Liver (tissue), 9 donors: Measurements from ENCODE around the gene CFAP54. TPM values are rescaled to one million over a fixed set of nuclear protein-coding genes. Genes with fewer than 3 reads are reported as not detected.

Source experiments
- DNase-seq: peaks from one replicate; pipeline ENCODE4 v3.0.0-alpha.2; 2017; ENCODE audit warnings: low spot score
- H3K27ac ChIP-seq, 2 donors: one replicate each; pipeline ENCODE4 v1.7.0; 2013; ENCODE audit warnings: inconsistent platforms in 2 of 2, low read length in 2 of 2, control low read depth in 1 of 2, low read depth in 1 of 2, mild to moderate bottlenecking in 1 of 2
- H3K27me3 ChIP-seq, 4 donors: one replicate each; pipeline versions ENCODE4 v1.6.1 to v1.7.0; 2013; ENCODE audit warnings: low read length in 3 of 4, inconsistent platforms in 1 of 4, mild to moderate bottlenecking in 1 of 4, moderate library complexity in 1 of 4; ENCODE audit not compliant: control insufficient read depth in 4 of 4, insufficient read depth in 4 of 4
- H3K36me3 ChIP-seq, 4 donors: one replicate each; pipeline versions ENCODE4 v1.6.1 to v1.7.0; 2013; ENCODE audit warnings: low read length in 3 of 4, mild to moderate bottlenecking in 3 of 4, low read depth in 1 of 4, moderate library complexity in 1 of 4; ENCODE audit not compliant: control insufficient read depth in 4 of 4, insufficient read depth in 3 of 4
- H3K4me1 ChIP-seq, 4 donors: one replicate each; pipeline versions ENCODE4 v1.6.1 to v1.7.0; 2013; ENCODE audit warnings: low read length in 3 of 4, mild to moderate bottlenecking in 3 of 4, moderate library complexity in 1 of 4; ENCODE audit not compliant: control insufficient read depth in 4 of 4, insufficient read depth in 4 of 4
- H3K4me3 ChIP-seq, 3 donors: one replicate each; pipeline versions ENCODE4 v1.6.1 to v1.7.0; 2013; ENCODE audit warnings: low read length in 3 of 3, control low read depth in 1 of 3, low read depth in 1 of 3, mild to moderate bottlenecking in 1 of 3
- H3K9ac ChIP-seq, 2 donors: one replicate each; pipeline ENCODE4 v1.7.0; 2013; ENCODE audit warnings: low read length in 2 of 2, mild to moderate bottlenecking in 2 of 2, moderate library complexity in 2 of 2, control low read depth in 1 of 2, low read depth in 1 of 2
- H3K9me3 ChIP-seq, 4 donors: one replicate each; pipeline versions ENCODE4 v1.6.1 to v1.7.0; 2013; ENCODE audit warnings: low read length in 3 of 4; ENCODE audit not compliant: control insufficient read depth in 4 of 4
- EGR1 ChIP-seq, 2 donors: IDR thresholded peaks; 2 replicates each; pipeline ENCODE4 v1.6.1; 2016 to 2018; ENCODE audit warnings: antibody characterized with exemption in 2 of 2, low read depth in 2 of 2
- FOXA1 ChIP-seq: IDR thresholded peaks from 2 replicates; pipeline ENCODE4 v1.6.1; 2016; ENCODE audit warnings: antibody characterized with exemption
- GABPA ChIP-seq, 2 donors: IDR thresholded peaks in 1 of 2; conservative IDR thresholded peaks in 1 of 2; 2 replicates each; pipeline ENCODE4 v1.6.1; 2016; ENCODE audit warnings: antibody characterized with exemption in 2 of 2, mild to moderate bottlenecking in 1 of 2, moderate library complexity in 1 of 2
- HNF4A ChIP-seq, 2 donors: conservative IDR thresholded peaks; 2 replicates each; pipeline ENCODE4 v1.6.1; 2016; ENCODE audit warnings: antibody characterized with exemption in 2 of 2, mild to moderate bottlenecking in 2 of 2
- HNF4G ChIP-seq: IDR thresholded peaks from 2 replicates; pipeline ENCODE4 v1.6.1; 2016; ENCODE audit warnings: antibody characterized with exemption
- JUND ChIP-seq, 2 donors: IDR thresholded peaks; 2 replicates each; pipeline ENCODE4 v1.6.1; 2016; ENCODE audit warnings: antibody characterized with exemption in 2 of 2
- RAD21 ChIP-seq, 2 donors: IDR thresholded peaks; 2 replicates each; pipeline ENCODE4 v1.6.1; 2016; ENCODE audit warnings: antibody characterized with exemption in 2 of 2, mild to moderate bottlenecking in 2 of 2
- RXRA ChIP-seq, 2 donors: IDR thresholded peaks; 2 replicates each; pipeline ENCODE4 v1.6.1; 2017 to 2018; ENCODE audit warnings: antibody characterized with exemption in 2 of 2, mild to moderate bottlenecking in 1 of 2
- SP1 ChIP-seq: IDR thresholded peaks from 2 replicates; pipeline ENCODE4 v1.6.1; 2018; ENCODE audit warnings: antibody characterized with exemption, mild to moderate bottlenecking
- TAF1 ChIP-seq: conservative IDR thresholded peaks from 2 replicates; pipeline ENCODE4 v1.6.1; 2016; ENCODE audit warnings: antibody characterized with exemption, mild to moderate bottlenecking
- YY1 ChIP-seq: IDR thresholded peaks from 2 replicates; pipeline ENCODE4 v1.6.1; 2016; ENCODE audit warnings: antibody characterized with exemption, mild to moderate bottlenecking
- ZBTB33 ChIP-seq: IDR thresholded peaks from 2 replicates; pipeline ENCODE4 v1.6.1; 2016; ENCODE audit warnings: antibody characterized with exemption
- WGBS: extraction: QIAGEN DNeasy Blood & Tissue Kit; methylation state at CpG from one replicate; pipeline ENCODE4 v1.1.7; 2013; 5-methylcytosine and 5-hydroxymethylcytosine counted together
- polyA plus RNA-seq, 2 donors: library from polyadenylated mRNA; stranded (reverse) in 1 of 2; unstranded in 1 of 2; fragments of 200-250 nt in 1 of 2; fragments of >200 nt in 1 of 2; fragmentation: Nextera tagmentation in 1 of 2; extraction: Ambion mirVana in 1 of 2; gene quantifications; one replicate each; pipeline versions ENCODE4 v1.2.1 to v1.2.3, GENCODE V29; 2013 to 2015
- total RNA-seq, 2 donors: library from RNA; depleted of rRNA; stranded (reverse); fragments of >200 nt; gene quantifications; one replicate each; pipeline ENCODE4 v1.2.3, GENCODE V29; 2014
- TF ChIP-seq, protein P1 (sequence below): IDR thresholded peaks from 2 replicates; pipeline ENCODE4 v1.6.1; 2016; ENCODE audit warnings: antibody characterized with exemption
- TF ChIP-seq, protein P2 (sequence below): IDR thresholded peaks from 2 replicates; pipeline ENCODE4 v1.6.1; 2016; ENCODE audit warnings: antibody characterized with exemption
- TF ChIP-seq, protein P3 (sequence below): fragments of 150-350 bp; IDR thresholded peaks from 2 replicates; pipeline ENCODE4 v1.5.1; 2017; ENCODE audit warnings: improper control_type of control experiment, low read depth, low read length; ENCODE audit not compliant: missing input control
- donor health status: healthy.
- donor health status: healthy.
- donor health status: healthy.
- donor health status: healthy.
- donor health status: healthy.

CFAP54 gene
- total and polyA plus RNA-seq, 4 donors, result 0.01 to 0.19 (median 0.15) TPM

- no peaks in the 10 kb centered on the region for H3K4me1 ChIP-seq
- DNase-seq, result no peak
- peak in 1 of 2 donors; percentile 12 for TF ChIP-seq EGR1 (IDR thresholded peaks at IDR 0.05; ENCODE audit: low read depth in 2 of 2)
- TF ChIP-seq, protein P1, sequence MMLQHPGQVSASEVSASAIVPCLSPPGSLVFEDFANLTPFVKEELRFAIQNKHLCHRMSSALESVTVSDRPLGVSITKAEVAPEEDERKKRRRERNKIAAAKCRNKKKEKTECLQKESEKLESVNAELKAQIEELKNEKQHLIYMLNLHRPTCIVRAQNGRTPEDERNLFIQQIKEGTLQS, result no peak
- H3K27ac ChIP-seq, result no peak overlapping the region
- no peaks in the 10 kb centered on the region for H3K9me3 ChIP-seq
- no peak overlapping the region for H3K9ac ChIP-seq
- 85% methylated on average over 7 of the region's 7 CpGs for WGBS
- no peaks in the 10 kb centered on the region for H3K27me3 ChIP-seq
- H3K4me3 ChIP-seq, result no peak overlapping the region
- no peaks in the 10 kb centered on the region for H3K36me3 ChIP-seq
Measured at GRCh38 chr12:96462571-96463280, 26.7 kb upstream of the CFAP54 start.

- Histone ChIP-seq H3K36me3 (no peaks in the 10 kb centered on the region), H3K9me3 (no peaks in the 10 kb centered on the region), H3K27ac (no peak overlapping the region), H3K27me3 (no peaks in the 10 kb centered on the region), H3K4me1 (no peaks in the 10 kb centered on the region), H3K4me3 (no peak overlapping the region), H3K9ac (no peak overlapping the region)
- WGBS, result 89% methylated on average over 3 of the region's 3 CpGs
- TF ChIP-seq, protein P2, sequence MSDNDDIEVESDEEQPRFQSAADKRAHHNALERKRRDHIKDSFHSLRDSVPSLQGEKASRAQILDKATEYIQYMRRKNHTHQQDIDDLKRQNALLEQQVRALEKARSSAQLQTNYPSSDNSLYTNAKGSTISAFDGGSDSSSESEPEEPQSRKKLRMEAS, result no peak
- TF ChIP-seq HNF4G (no peak), TAF1 (no peak), EGR1 (IDR thresholded peaks at IDR 0.05; ENCODE audit: low read depth in 2 of 2) (no peak)
- no peak for DNase-seq
Measured at GRCh38 chr12:96465896-96466295, 23.5 kb upstream of the CFAP54 start.

GRCh38 chr12:96466939-96467751 lies 22.2 kb upstream of the CFAP54 start:
- DNase-seq, result no peak
- H3K27ac ChIP-seq, result no peak overlapping the region
- no peaks in the 10 kb centered on the region for H3K4me1 ChIP-seq
- H3K36me3 ChIP-seq, result no peaks in the 10 kb centered on the region
- no peaks in the 10 kb centered on the region for H3K27me3 ChIP-seq
- H3K9ac ChIP-seq, result no peak overlapping the region
- 90% methylated on average over 3 of the region's 3 CpGs for WGBS
- TF ChIP-seq HNF4G (no peak), SP1 (no peak)
- no peak overlapping the region for H3K4me3 ChIP-seq
- no peaks in the 10 kb centered on the region for H3K9me3 ChIP-seq

GRCh38 chr12:96471368-96472050 lies 17.9 kb upstream of the CFAP54 start:
- Histone ChIP-seq H3K9me3 (no peaks in the 10 kb centered on the region), H3K27ac (no peak overlapping the region), H3K4me1 (no peaks in the 10 kb centered on the region), H3K36me3 (no peaks in the 10 kb centered on the region), H3K27me3 (no peaks in the 10 kb centered on the region), H3K4me3 (no peak overlapping the region), H3K9ac (no peak overlapping the region)
- DNase-seq, result no peak
- WGBS, result 96% methylated on average over 2 of the region's 2 CpGs
- TF ChIP-seq EGR1 (IDR thresholded peaks at IDR 0.05; ENCODE audit: low read depth in 2 of 2) (no peak), RAD21 (IDR thresholded peaks at IDR 0.05) (no peak), YY1 (no peak), HNF4A (conservative IDR thresholded peaks at IDR 0.05) (no peak), RXRA (IDR thresholded peaks at IDR 0.05) (no peak), GABPA (IDR thresholded peaks at IDR 0.05 in 1 of 2, conservative IDR thresholded peaks at IDR 0.05 in 1 of 2) (no peak), JUND (IDR thresholded peaks at IDR 0.05) (no peak), HNF4G (no peak), FOXA1 (no peak), TAF1 (no peak), ZBTB33 (no peak)
- TF ChIP-seq, protein P2, result no peak
- TF ChIP-seq, protein P1, result no peak
- TF ChIP-seq, protein P3, sequence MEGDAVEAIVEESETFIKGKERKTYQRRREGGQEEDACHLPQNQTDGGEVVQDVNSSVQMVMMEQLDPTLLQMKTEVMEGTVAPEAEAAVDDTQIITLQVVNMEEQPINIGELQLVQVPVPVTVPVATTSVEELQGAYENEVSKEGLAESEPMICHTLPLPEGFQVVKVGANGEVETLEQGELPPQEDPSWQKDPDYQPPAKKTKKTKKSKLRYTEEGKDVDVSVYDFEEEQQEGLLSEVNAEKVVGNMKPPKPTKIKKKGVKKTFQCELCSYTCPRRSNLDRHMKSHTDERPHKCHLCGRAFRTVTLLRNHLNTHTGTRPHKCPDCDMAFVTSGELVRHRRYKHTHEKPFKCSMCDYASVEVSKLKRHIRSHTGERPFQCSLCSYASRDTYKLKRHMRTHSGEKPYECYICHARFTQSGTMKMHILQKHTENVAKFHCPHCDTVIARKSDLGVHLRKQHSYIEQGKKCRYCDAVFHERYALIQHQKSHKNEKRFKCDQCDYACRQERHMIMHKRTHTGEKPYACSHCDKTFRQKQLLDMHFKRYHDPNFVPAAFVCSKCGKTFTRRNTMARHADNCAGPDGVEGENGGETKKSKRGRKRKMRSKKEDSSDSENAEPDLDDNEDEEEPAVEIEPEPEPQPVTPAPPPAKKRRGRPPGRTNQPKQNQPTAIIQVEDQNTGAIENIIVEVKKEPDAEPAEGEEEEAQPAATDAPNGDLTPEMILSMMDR, result no peak
